HG02678 (cell line): Measurements from ENCODE around the gene STIMATE.

Experiments used
- ATAC-seq: cut with Tn5 transposase; IDR thresholded peaks from one replicate; pipeline ENCODE4 v1.9.1; 2021; ENCODE audit warnings: mild to moderate bottlenecking, moderate library complexity; ENCODE audit not compliant: unreplicated experiment

The STIMATE gene

GRCh38 chr3:52894756-52895155 lies 2.6 kb downstream of the STIMATE start:
- ATAC-seq = no peak

GRCh38 chr3:52893723-52894122 lies 3.6 kb downstream of the STIMATE start:
- ATAC-seq = no peak

GRCh38 chr3:52892625-52893311 lies 4.6 kb downstream of the STIMATE start:
- no peak for ATAC-seq

GRCh38 chr3:52892290-52892624 lies 5.1 kb downstream of the STIMATE start:
- no peak for ATAC-seq

- ATAC-seq = no peak
These were observed 5.7 kb downstream of the STIMATE start for GRCh38 chr3:52891615-52892081.

- no peak for ATAC-seq
These were observed 6.2 kb downstream of the STIMATE start for GRCh38 chr3:52891164-52891563.

- ATAC-seq = no peak
These were observed 6.6 kb downstream of the STIMATE start for GRCh38 chr3:52890735-52891134.

- ATAC-seq = no peak
These were observed 7.4 kb downstream of the STIMATE start for GRCh38 chr3:52889901-52890300.

GRCh38 chr3:52887166-52887565 lies 10.2 kb downstream of the STIMATE start:
- ATAC-seq = no peak

- ATAC-seq = no peak
These were observed 11.2 kb downstream of the STIMATE start for GRCh38 chr3:52886049-52886730.

- no peak for ATAC-seq
These were observed 15.0 kb downstream of the STIMATE start for GRCh38 chr3:52882377-52882776.

- no peak for ATAC-seq
These were observed 15.5 kb downstream of the STIMATE start for GRCh38 chr3:52881871-52882270.

- ATAC-seq = peak; percentile 74
These were observed 16.9 kb downstream of the STIMATE start for GRCh38 chr3:52880474-52880873.

GRCh38 chr3:52880047-52880446 lies 17.3 kb downstream of the STIMATE start:
- peak; percentile 8 for ATAC-seq

GRCh38 chr3:52879581-52879980 lies 17.8 kb downstream of the STIMATE start:
- ATAC-seq = no peak

GRCh38 chr3:52879090-52879489 lies 18.3 kb downstream of the STIMATE start:
- ATAC-seq = no peak

GRCh38 chr3:52877085-52877484 lies 20.3 kb downstream of the STIMATE start:
- ATAC-seq = no peak

- ATAC-seq = no peak
These were observed 22.3 kb downstream of the STIMATE start for GRCh38 chr3:52874864-52875587.

GRCh38 chr3:52874160-52874701 lies 23.1 kb downstream of the STIMATE start:
- ATAC-seq = peak; percentile 44

- no peak for ATAC-seq
These were observed 23.8 kb downstream of the STIMATE start for GRCh38 chr3:52873433-52874159.

- no peak for ATAC-seq
These were observed 25.1 kb downstream of the STIMATE start for GRCh38 chr3:52872245-52872644.
